ENCODE measurements around the gene SNRPA. TPM values are rescaled to one million over a fixed set of nuclear protein-coding genes. Genes with fewer than 3 reads are reported as not detected.

SNRPA gene
- total and polyA plus RNA-seq, 2 of the 13 experiments (the other 11 are each of a cell fraction or from before 2014, with no cell fraction given) = 59.6 to 162 TPM

DNA sequence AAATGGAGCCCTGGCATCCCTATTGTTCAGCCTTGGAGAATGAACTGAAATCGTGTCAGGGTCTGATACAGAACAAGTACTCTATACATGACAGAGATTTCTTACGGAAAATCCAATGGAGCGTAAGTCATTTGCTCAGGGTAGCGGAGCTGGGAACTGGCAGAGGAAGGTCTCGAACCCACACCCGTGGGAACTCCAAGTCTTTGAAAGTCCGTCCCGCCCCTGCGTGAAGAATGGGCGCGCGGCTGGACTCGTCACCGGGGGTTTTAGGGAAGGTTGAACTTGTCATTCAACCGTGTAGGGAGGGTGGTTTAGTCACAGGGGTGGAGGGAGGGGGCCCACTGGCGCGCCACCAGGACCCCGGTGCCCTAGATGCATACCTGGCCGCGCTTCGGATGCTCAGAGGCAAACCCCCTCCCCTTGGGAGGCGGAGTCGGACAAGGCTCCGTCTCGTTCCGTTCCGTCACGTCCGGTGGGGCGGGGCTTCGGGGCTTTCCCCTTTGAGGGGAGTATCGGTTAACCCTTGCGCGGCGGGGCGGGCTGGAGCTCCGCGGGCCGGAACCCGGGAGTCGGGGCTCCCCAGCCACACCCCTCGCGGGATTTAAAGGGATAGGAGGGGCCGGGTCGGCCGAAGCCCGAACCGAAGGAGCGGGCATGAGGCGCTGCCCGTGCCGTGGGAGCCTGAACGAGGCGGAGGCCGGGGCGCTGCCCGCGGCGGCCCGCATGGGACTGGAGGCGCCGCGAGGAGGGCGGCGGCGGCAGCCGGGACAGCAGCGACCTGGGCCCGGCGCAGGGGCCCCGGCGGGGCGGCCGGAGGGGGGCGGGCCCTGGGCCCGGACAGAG is 34.3 kb upstream of the SNRPA start, which contains the start of the genes COQ8B and ITPKC (continued):
- TF ChIP-seq TEAD3 (CRISPR knock-in tag; optimal IDR thresholded peaks at IDR 0.05; ENCODE audit: borderline replicate concordance) (peak; percentile 89), ZNF598 (CRISPR knock-in tag; IDR thresholded peaks at IDR 0.05; ENCODE audit: borderline replicate concordance) (no peak), NFATC3 (CRISPR knock-in tag; IDR thresholded peaks at IDR 0.05) (no peak), HES4 (CRISPR knock-in tag; IDR thresholded peaks at IDR 0.05; ENCODE audit: borderline replicate concordance) (peak; percentile 45; the same call in 1 of the 2 replicates), ZSCAN9 (CRISPR knock-in tag; IDR thresholded peaks at IDR 0.05; ENCODE audit: borderline replicate concordance) (no peak; the same call in 1 of the 2 replicates), CCAR2 (optimal IDR thresholded peaks at IDR 0.05; ENCODE audit: low read depth, low read length) (no peak), KLF16 (CRISPR knock-in tag; IDR thresholded peaks at IDR 0.05) (peak in 1 of 2 experiments; percentile 59; a peak in 1 of 4 replicates), ZNF710 (CRISPR knock-in tag; IDR thresholded peaks at IDR 0.05; ENCODE audit: borderline replicate concordance) (peak; percentile 63; the same call in 1 of the 2 replicates), NKX3-1 (CRISPR knock-in tag; IDR thresholded peaks at IDR 0.05) (no peak; the same call in 1 of the 2 replicates), ZNF20 (CRISPR knock-in tag; IDR thresholded peaks at IDR 0.05) (peak; percentile 89), ZNF276 (CRISPR knock-in tag; IDR thresholded peaks at IDR 0.05; ENCODE audit: low read depth) (no peak), SYNCRIP (IDR thresholded peaks at IDR 0.05; ENCODE audit: insufficient read depth, low read depth, low read length) (no peak), ZNF740 (CRISPR knock-in tag; IDR thresholded peaks at IDR 0.05) (no peak), ZNF160 (CRISPR knock-in tag; IDR thresholded peaks at IDR 0.05) (no peak), ZNF441 (CRISPR knock-in tag; IDR thresholded peaks at IDR 0.05; ENCODE audit: borderline replicate concordance) (0 out of 2 replicates have a peak, but pooled peaks have one; percentile 18), SRSF1 (optimal IDR thresholded peaks at IDR 0.05; ENCODE audit: low read depth, low read length) (no peak), TGIF2 (CRISPR knock-in tag; IDR thresholded peaks at IDR 0.05) (no peak), DPF2 (CRISPR knock-in tag; IDR thresholded peaks at IDR 0.05; ENCODE audit: borderline replicate concordance, low read depth) (no peak), TOPORS (CRISPR knock-in tag; IDR thresholded peaks at IDR 0.05) (no peak), CEBPB (IDR thresholded peaks at IDR 0.05; ENCODE audit: borderline replicate concordance, low read depth, low read length) (no peak)
- TF ChIP-seq, protein P1, sequence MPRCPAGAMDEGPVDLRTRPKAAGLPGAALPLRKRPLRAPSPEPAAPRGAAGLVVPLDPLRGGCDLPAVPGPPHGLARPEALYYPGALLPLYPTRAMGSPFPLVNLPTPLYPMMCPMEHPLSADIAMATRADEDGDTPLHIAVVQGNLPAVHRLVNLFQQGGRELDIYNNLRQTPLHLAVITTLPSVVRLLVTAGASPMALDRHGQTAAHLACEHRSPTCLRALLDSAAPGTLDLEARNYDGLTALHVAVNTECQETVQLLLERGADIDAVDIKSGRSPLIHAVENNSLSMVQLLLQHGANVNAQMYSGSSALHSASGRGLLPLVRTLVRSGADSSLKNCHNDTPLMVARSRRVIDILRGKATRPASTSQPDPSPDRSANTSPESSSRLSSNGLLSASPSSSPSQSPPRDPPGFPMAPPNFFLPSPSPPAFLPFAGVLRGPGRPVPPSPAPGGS (CRISPR knock-in tag; IDR thresholded peaks at IDR 0.05) = peak; percentile 23; the same call in 1 of the 2 replicates
- TF ChIP-seq, protein P2, sequence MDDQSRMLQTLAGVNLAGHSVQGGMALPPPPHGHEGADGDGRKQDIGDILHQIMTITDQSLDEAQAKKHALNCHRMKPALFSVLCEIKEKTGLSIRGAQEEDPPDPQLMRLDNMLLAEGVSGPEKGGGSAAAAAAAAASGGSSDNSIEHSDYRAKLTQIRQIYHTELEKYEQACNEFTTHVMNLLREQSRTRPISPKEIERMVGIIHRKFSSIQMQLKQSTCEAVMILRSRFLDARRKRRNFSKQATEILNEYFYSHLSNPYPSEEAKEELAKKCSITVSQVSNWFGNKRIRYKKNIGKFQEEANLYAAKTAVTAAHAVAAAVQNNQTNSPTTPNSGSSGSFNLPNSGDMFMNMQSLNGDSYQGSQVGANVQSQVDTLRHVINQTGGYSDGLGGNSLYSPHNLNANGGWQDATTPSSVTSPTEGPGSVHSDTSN (CRISPR knock-in tag; IDR thresholded peaks at IDR 0.05; ENCODE audit: borderline replicate concordance) = no peak

Data from HepG2 (cell line).